Mesendoderm (in vitro differentiated cells): ENCODE results near the gene LIMA1.

Experiments
- DNase-seq: peaks from one replicate; pipeline ENCODE4 v3.0.0; 2013
- H2AK5ac ChIP-seq: 2 replicates; pipeline ENCODE4 v1.6.1; 2013; ENCODE audit warnings: low read length, inconsistent platforms
- H2BK120ac ChIP-seq: 2 replicates; pipeline ENCODE4 v1.6.1; 2013; ENCODE audit warnings: low read depth, mild to moderate bottlenecking, low read length, moderate library complexity, mixed read lengths
- H2BK15ac ChIP-seq: replicated peaks from 2 replicates; pipeline ENCODE4 v1.6.1; 2013; ENCODE audit warnings: low read depth, mild to moderate bottlenecking, moderate library complexity
- H2BK5ac ChIP-seq: 2 replicates; pipeline ENCODE4 v1.6.1; 2013; ENCODE audit warnings: low read length, inconsistent platforms
- H3K18ac ChIP-seq: 2 replicates; pipeline ENCODE4 v1.6.1; 2013; ENCODE audit warnings: mild to moderate bottlenecking, low read length, mixed read lengths
- H3K23ac ChIP-seq: one replicate; pipeline ENCODE4 v1.6.1; 2013; ENCODE audit warnings: low read length
- H3K27ac ChIP-seq: 2 replicates; pipeline ENCODE4 v1.5.1; 2013; ENCODE audit warnings: low read depth, mild to moderate bottlenecking, inconsistent platforms, low read length, moderate library complexity
- H3K27me3 ChIP-seq: 2 replicates; pipeline ENCODE4 v1.6.1; 2013; ENCODE audit warnings: low read length, control low read depth, mild to moderate bottlenecking, inconsistent platforms; ENCODE audit not compliant: insufficient read depth, poor library complexity
- H3K36me3 ChIP-seq: 2 replicates; pipeline ENCODE4 v1.6.1; 2013; ENCODE audit warnings: low read length, inconsistent platforms; ENCODE audit not compliant: control insufficient read depth, insufficient read depth
- H3K4ac ChIP-seq: one replicate; pipeline ENCODE4 v1.6.1; 2013; ENCODE audit warnings: low read depth, mild to moderate bottlenecking, low read length, moderate library complexity
- H3K4me1 ChIP-seq: 2 replicates; pipeline ENCODE4 v1.6.1; 2013; ENCODE audit warnings: low read depth, low read length, inconsistent platforms; ENCODE audit not compliant: control insufficient read depth
- H3K4me2 ChIP-seq: 2 replicates; pipeline ENCODE4 v1.6.1; 2013; ENCODE audit warnings: low read length
- H3K4me3 ChIP-seq: 2 replicates; pipeline ENCODE4 v1.5.1; 2013; ENCODE audit warnings: mild to moderate bottlenecking, low read length
- H3K56ac ChIP-seq: one replicate; pipeline ENCODE4 v1.6.1; 2013; ENCODE audit warnings: low read length
- H3K79me1 ChIP-seq: 2 replicates; pipeline ENCODE4 v1.6.1; 2013; ENCODE audit warnings: low read length, inconsistent platforms
- H3K79me2 ChIP-seq: 2 replicates; pipeline ENCODE4 v1.6.1; 2013; ENCODE audit warnings: mild to moderate bottlenecking, low read length; ENCODE audit not compliant: control insufficient read depth, insufficient read depth
- H3K9ac ChIP-seq: 2 replicates; pipeline ENCODE4 v1.6.1; 2013; ENCODE audit warnings: low read length, inconsistent platforms
- H4K5ac ChIP-seq: one replicate; pipeline ENCODE4 v1.6.1; 2013; ENCODE audit warnings: low read length
- H4K8ac ChIP-seq: one replicate; pipeline ENCODE4 v1.6.1; 2013; ENCODE audit warnings: low read depth, mild to moderate bottlenecking, control low read depth, low read length, moderate library complexity
- WGBS: extraction: QIAGEN DNeasy Blood & Tissue Kit; methylation state at CpG from one replicate; pipeline ENCODE4 v1.1.7; 2013; ENCODE audit warnings: low lambda C conversion rate, missing lambda C conversion rate; ENCODE audit not compliant: insufficient coverage; ENCODE audit errors: extremely low coverage; 5-methylcytosine and 5-hydroxymethylcytosine counted together

The LIMA1 gene

DNA sequence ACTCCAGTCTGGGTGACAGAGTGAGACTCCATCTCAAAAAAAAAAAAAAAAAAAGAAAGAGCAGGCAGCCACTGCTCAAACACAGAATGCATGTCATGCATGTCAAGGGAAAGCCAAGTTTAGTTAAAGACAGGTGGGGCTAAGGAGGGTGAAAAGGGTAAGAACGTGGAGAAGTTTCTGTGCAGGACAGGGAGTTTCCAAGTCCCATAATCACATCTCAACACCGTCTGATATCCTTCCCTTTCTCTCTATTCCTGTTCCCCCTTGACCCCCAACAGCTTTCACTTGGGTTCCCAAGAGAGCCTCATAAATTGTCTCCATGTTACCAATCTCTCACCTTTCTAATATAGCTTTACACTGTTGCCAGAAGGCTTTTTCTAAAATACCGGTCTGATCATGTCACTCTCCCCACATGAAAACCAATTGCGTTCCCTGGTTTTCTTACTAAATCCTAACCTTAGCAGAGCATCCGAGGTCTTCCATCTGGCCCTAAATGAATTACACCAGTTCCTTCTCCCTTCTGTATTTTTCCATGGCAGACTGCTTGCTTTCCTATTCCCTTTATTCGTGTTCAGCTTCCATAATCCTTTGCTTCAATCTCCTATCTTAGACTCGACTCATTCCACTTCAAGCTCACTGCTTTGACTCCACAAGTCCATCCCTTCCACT, 37.0 kb downstream of the LIMA1 start:
- DNase-seq = no peak
- WGBS = no CpG with 5 or more reads among the region's 7 CpGs
- Histone ChIP-seq H3K4me3 (no peak overlapping the region), H3K23ac (no peak overlapping the region), H3K9ac (no peak overlapping the region), H3K4me2 (no peak overlapping the region), H2BK15ac (peak overlapping the region; percentile 47), H4K5ac (no peak overlapping the region), H3K27ac (no peak overlapping the region), H3K18ac (no peak overlapping the region), H2BK120ac (no peak overlapping the region), H4K8ac (no peak overlapping the region), H3K36me3 (no peaks in the 10 kb centered on the region), H3K4ac (no peak overlapping the region), H3K56ac (no peak overlapping the region), H3K27me3 (no peaks in the 10 kb centered on the region), H3K4me1 (peaks cover 2% of the 10 kb centered on the region), H3K79me2 (no peaks in the 10 kb centered on the region), H3K79me1 (no peaks in the 10 kb centered on the region), H2BK5ac (no peak overlapping the region), H2AK5ac (no peak overlapping the region)

DNA sequence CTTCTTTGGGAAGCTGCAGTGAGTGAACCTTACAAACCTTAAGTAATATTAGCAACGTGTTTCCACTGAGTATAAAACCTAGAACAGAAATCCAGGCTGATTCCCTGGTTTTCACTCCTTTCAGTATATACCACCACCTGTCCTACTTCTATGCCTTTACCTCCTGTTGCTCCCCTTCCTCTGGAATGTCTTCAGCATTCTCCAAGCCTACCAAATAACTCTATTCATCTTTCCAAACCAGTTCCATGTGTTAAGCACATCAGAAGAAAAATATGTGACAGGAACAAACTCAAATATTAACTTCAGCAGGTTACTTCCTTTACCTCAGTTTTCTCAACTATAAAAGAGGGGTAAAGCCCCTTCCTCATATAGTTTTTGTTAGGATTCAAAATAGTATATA, 39.8 kb downstream of the LIMA1 start:
- H3K4me2 ChIP-seq = no peak overlapping the region
- H3K56ac ChIP-seq = no peak overlapping the region
- H2BK5ac ChIP-seq = no peak overlapping the region
- peaks cover 8% of the 10 kb centered on the region for H3K4me1 ChIP-seq
- H3K79me2 ChIP-seq = no peaks in the 10 kb centered on the region
- no peak overlapping the region for H3K9ac ChIP-seq
- no peak overlapping the region for H4K8ac ChIP-seq
- DNase-seq = peak; percentile 47
- no peak overlapping the region for H3K23ac ChIP-seq
- H3K27ac ChIP-seq = no peak overlapping the region
- no peak overlapping the region for H2BK120ac ChIP-seq
- H3K27me3 ChIP-seq = no peaks in the 10 kb centered on the region
- no peak overlapping the region for H3K18ac ChIP-seq
- H2AK5ac ChIP-seq = no peak overlapping the region
- no peaks in the 10 kb centered on the region for H3K79me1 ChIP-seq
- no peak overlapping the region for H4K5ac ChIP-seq
- no peak overlapping the region for H2BK15ac ChIP-seq
- no peaks in the 10 kb centered on the region for H3K36me3 ChIP-seq
- H3K4me3 ChIP-seq = no peak overlapping the region
- H3K4ac ChIP-seq = no peak overlapping the region
- no CpG with 5 or more reads among the region's 1 CpG for whole genome bisulfite sequencing

DNA sequence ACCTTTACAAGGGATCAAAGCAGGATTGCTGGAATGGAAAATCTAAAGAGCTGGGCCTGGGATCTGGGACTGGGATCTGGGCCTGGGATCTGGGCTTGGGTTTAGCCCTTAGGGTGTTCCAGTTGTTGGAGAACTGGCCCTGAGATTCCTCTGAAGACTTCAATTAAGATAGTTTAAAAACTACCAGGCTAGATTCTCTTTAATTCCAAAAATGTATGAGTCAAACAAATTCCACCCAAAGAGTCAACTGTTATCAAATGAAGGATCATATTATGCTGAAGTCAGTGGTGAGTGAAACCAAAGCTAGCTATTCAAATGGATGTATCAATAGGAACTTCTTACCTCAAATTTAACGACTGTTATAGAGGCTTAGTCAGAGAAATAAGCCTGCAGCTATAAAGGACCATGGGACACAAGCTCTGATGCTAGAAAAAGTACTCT, 40.5 kb downstream of the LIMA1 start:
- H3K4me2 ChIP-seq = no peak overlapping the region
- no peak overlapping the region for H4K8ac ChIP-seq
- no peak overlapping the region for H3K4me3 ChIP-seq
- no peaks in the 10 kb centered on the region for H3K27me3 ChIP-seq
- H3K23ac ChIP-seq = no peak overlapping the region
- no peak overlapping the region for H3K56ac ChIP-seq
- no peaks in the 10 kb centered on the region for H3K79me2 ChIP-seq
- H3K9ac ChIP-seq = no peak overlapping the region
- no peak overlapping the region for H2BK15ac ChIP-seq
- H3K36me3 ChIP-seq = no peaks in the 10 kb centered on the region
- H2BK5ac ChIP-seq = no peak overlapping the region
- no peaks in the 10 kb centered on the region for H3K79me1 ChIP-seq
- DNase-seq = no peak
- no peak overlapping the region for H3K18ac ChIP-seq
- peaks cover 8% of the 10 kb centered on the region for H3K4me1 ChIP-seq
- WGBS = no CpG with 5 or more reads among the region's 1 CpG
- no peak overlapping the region for H2BK120ac ChIP-seq
- no peak overlapping the region for H3K4ac ChIP-seq
- H2AK5ac ChIP-seq = no peak overlapping the region
- no peak overlapping the region for H4K5ac ChIP-seq
- H3K27ac ChIP-seq = no peak overlapping the region

DNA sequence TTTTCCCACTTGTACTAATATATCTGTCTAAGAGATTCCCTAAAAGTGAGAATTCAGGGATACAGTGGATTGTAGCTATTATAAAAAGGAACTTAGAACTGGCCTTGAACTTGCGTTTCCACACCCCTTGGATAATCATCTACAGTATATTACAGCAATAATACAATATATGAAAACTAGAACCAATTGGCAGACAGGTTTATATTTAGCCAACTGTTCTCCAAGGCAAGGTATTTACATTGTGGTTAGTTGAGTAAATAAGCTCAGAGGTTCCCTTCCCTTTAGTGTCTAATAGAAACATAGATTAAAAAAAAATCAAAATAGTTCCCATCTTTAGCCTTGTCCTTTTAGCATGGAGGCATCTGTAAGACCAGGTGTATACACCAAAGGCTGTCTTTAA, 42.1 kb downstream of the LIMA1 start:
- no peak overlapping the region for H3K18ac ChIP-seq
- no peak overlapping the region for H4K5ac ChIP-seq
- no peak overlapping the region for H3K4me2 ChIP-seq
- H3K4me1 ChIP-seq = peaks cover 8% of the 10 kb centered on the region
- no peak overlapping the region for H2AK5ac ChIP-seq
- H3K79me2 ChIP-seq = no peaks in the 10 kb centered on the region
- no peak overlapping the region for H3K23ac ChIP-seq
- H2BK120ac ChIP-seq = no peak overlapping the region
- DNase-seq = no peak
- no CpG with 5 or more reads among the region's 1 CpG for WGBS
- no peak overlapping the region for H3K4me3 ChIP-seq
- H3K36me3 ChIP-seq = no peaks in the 10 kb centered on the region
- no peak overlapping the region for H3K4ac ChIP-seq
- no peak overlapping the region for H3K56ac ChIP-seq
- no peak overlapping the region for H4K8ac ChIP-seq
- no peaks in the 10 kb centered on the region for H3K27me3 ChIP-seq
- no peak overlapping the region for H2BK15ac ChIP-seq
- H3K9ac ChIP-seq = no peak overlapping the region
- no peaks in the 10 kb centered on the region for H3K79me1 ChIP-seq
- H2BK5ac ChIP-seq = no peak overlapping the region
- no peak overlapping the region for H3K27ac ChIP-seq

DNA sequence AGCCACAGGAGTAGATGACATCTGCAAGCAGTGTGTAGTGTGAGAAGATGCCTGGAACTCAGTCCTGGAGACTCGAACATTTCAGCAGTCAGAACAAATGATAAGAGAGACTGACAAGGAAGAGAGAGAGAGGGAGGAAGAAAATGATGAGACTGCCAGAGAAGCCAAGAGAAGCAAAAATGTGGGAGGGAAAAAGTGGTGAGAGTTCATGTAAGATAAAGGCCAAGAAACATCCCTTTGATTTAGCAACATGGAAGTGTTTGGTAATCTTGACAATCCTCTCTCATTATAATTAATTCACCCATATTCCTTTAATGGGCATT, 42.6 kb downstream of the LIMA1 start:
- H2AK5ac ChIP-seq = peak overlapping the region; percentile 14
- no peaks in the 10 kb centered on the region for H3K36me3 ChIP-seq
- no peak overlapping the region for H3K23ac ChIP-seq
- H3K79me2 ChIP-seq = no peaks in the 10 kb centered on the region
- H3K9ac ChIP-seq = no peak overlapping the region
- H3K4me3 ChIP-seq = no peak overlapping the region
- no peak overlapping the region for H2BK120ac ChIP-seq
- H3K4me2 ChIP-seq = no peak overlapping the region
- no peaks in the 10 kb centered on the region for H3K79me1 ChIP-seq
- no peak overlapping the region for H3K27ac ChIP-seq
- H4K5ac ChIP-seq = no peak overlapping the region
- H4K8ac ChIP-seq = no peak overlapping the region
- H2BK15ac ChIP-seq = no peak overlapping the region
- no peak overlapping the region for H3K18ac ChIP-seq
- peaks cover 8% of the 10 kb centered on the region for H3K4me1 ChIP-seq
- H3K56ac ChIP-seq = peak overlapping the region; percentile 10
- DNase-seq = no peak
- H3K4ac ChIP-seq = no peak overlapping the region
- peak overlapping the region; percentile 62 for H2BK5ac ChIP-seq
- no peaks in the 10 kb centered on the region for H3K27me3 ChIP-seq
- no CpG with 5 or more reads among the region's 1 CpG for WGBS
